GM23338 (cell line): ENCODE results near the gene AADAC. TPM values are rescaled to one million over a fixed set of nuclear protein-coding genes. Genes with fewer than 3 reads are reported as not detected.

Experiments
- ATAC-seq: fragments of 200-7000 bp; cut with Tn5 transposase; 3 replicates; pipeline ENCODE4 v1.9.1; 2020
- DNase-seq: peaks from one replicate; pipeline ENCODE4 v3.0.0-alpha.2; 2015; ENCODE audit warnings: low spot score
- H2AFZ ChIP-seq: fragments of 200-600 bp; sonication (generic); 2 replicates; pipeline ENCODE4 v1.8.0; 2016; ENCODE audit warnings: antibody characterized with exemption, mild to moderate bottlenecking, moderate library complexity
- H3F3A ChIP-seq: fragments of 200-600 bp; sonication (generic); replicated peaks from 2 replicates; pipeline ENCODE4 v1.8.0; 2017; ENCODE audit warnings: antibody characterized with exemption, mixed run types, low read depth
- H3K27ac ChIP-seq: fragments of 200-600 bp; sonication (generic); 2 replicates; pipeline ENCODE4 v1.6.1; 2016; ENCODE audit warnings: low read depth
- H3K27me3 ChIP-seq: fragments of 200-600 bp; sonication (generic); 2 replicates; pipeline ENCODE4 v1.8.0; 2016; ENCODE audit warnings: mild to moderate bottlenecking, mixed run types, moderate library complexity; ENCODE audit not compliant: insufficient read depth
- H3K36me3 ChIP-seq: fragments of 200-600 bp; sonication (generic); 2 replicates; pipeline ENCODE4 v1.8.0; 2016; ENCODE audit warnings: mild to moderate bottlenecking; ENCODE audit not compliant: insufficient read depth
- H3K4me1 ChIP-seq: fragments of 200-600 bp; sonication (generic); 2 replicates; pipeline ENCODE4 v1.8.0; 2016; ENCODE audit warnings: mild to moderate bottlenecking, moderate library complexity; ENCODE audit not compliant: insufficient read depth
- H3K4me2 ChIP-seq: fragments of 200-600 bp; sonication (generic); 2 replicates; pipeline ENCODE4 v1.7.1; 2017; ENCODE audit warnings: mixed run types
- H3K4me3 ChIP-seq: fragments of 200-600 bp; sonication (generic); 2 replicates; pipeline ENCODE4 v1.6.1; 2016; ENCODE audit warnings: mixed run types
- H3K79me2 ChIP-seq: fragments of 200-600 bp; sonication (generic); replicated peaks from 2 replicates; pipeline ENCODE4 v1.8.0; 2017; ENCODE audit warnings: mild to moderate bottlenecking; ENCODE audit not compliant: insufficient read depth
- H3K9me2 ChIP-seq: fragments of 200-600 bp; sonication (generic); 2 replicates; pipeline ENCODE4 v1.8.0; 2017; ENCODE audit not compliant: insufficient read depth
- H4K20me1 ChIP-seq: fragments of 200-600 bp; sonication (generic); replicated peaks from 2 replicates; pipeline ENCODE4 v1.8.0; 2017; ENCODE audit warnings: mild to moderate bottlenecking; ENCODE audit not compliant: insufficient read depth
- H3K27ac Mint-ChIP-seq: 2 replicates; pipeline ENCODE4 v1.8.0; 2020; ENCODE audit warnings: inconsistent platforms, mild to moderate bottlenecking, moderate library complexity, mixed read lengths
- H3K27me3 Mint-ChIP-seq: 3 replicates; pipeline ENCODE4 v1.8.0; 2022; ENCODE audit warnings: low read depth, mild to moderate bottlenecking, moderate library complexity, mixed read lengths, inconsistent platforms; ENCODE audit not compliant: insufficient read depth, poor library complexity
- H3K36me3 Mint-ChIP-seq: 3 replicates; pipeline ENCODE4 v1.8.0; 2021; ENCODE audit warnings: low read depth, mild to moderate bottlenecking, inconsistent platforms, moderate library complexity, mixed read lengths
- H3K4me1 Mint-ChIP-seq: 3 replicates; pipeline ENCODE4 v1.8.0; 2020; ENCODE audit warnings: mild to moderate bottlenecking, inconsistent platforms, mixed read lengths
- H3K4me3 Mint-ChIP-seq: 3 replicates; pipeline ENCODE4 v1.8.0; 2021; ENCODE audit warnings: moderate library complexity, mild to moderate bottlenecking, inconsistent platforms, mixed read lengths
- H3K9me3 Mint-ChIP-seq: 3 replicates; pipeline ENCODE4 v1.8.0; 2020; ENCODE audit warnings: moderate library complexity, mild to moderate bottlenecking, inconsistent platforms, mixed read lengths
- CREB1 ChIP-seq: fragments of 250-450 bp; sonication (Bioruptor Pico); IDR thresholded peaks from 2 replicates; pipeline ENCODE4 v1.5.0; 2020; ENCODE audit warnings: low read depth, mild to moderate bottlenecking, moderate library complexity
- EZH2 ChIP-seq: fragments of 200-600 bp; sonication (generic); IDR thresholded peaks from one replicate; pipeline ENCODE4 v1.8.0; 2017; ENCODE audit warnings: antibody characterized with exemption, mild to moderate bottlenecking, low read depth; ENCODE audit not compliant: unreplicated experiment
- EZH2phosphoT487 ChIP-seq: fragments of 200-600 bp; sonication (generic); IDR thresholded peaks from one replicate; pipeline ENCODE4 v1.8.1; 2018; ENCODE audit warnings: antibody characterized with exemption; ENCODE audit not compliant: unreplicated experiment
- JUNB ChIP-seq: IDR thresholded peaks from one replicate; pipeline ENCODE4 v1.6.1; 2016; ENCODE audit warnings: antibody characterized with exemption; ENCODE audit not compliant: unreplicated experiment
- NANOG ChIP-seq: IDR thresholded peaks from 2 replicates; pipeline ENCODE4 v1.6.1; 2016; ENCODE audit warnings: antibody characterized with exemption, borderline replicate concordance
- POLR2AphosphoS5 ChIP-seq: IDR thresholded peaks from 2 replicates; pipeline ENCODE4 v1.6.1; 2016; ENCODE audit warnings: antibody characterized with exemption, low read depth
- STAT1 ChIP-seq: IDR thresholded peaks from one replicate; pipeline ENCODE4 v1.6.1; 2016; ENCODE audit warnings: antibody characterized with exemption; ENCODE audit not compliant: unreplicated experiment
- ZNF114 ChIP-seq: fragments of 250-450 bp; sonication (Bioruptor Pico); IDR thresholded peaks from 2 replicates; pipeline ENCODE4 v1.5.0; 2020; ENCODE audit warnings: mild to moderate bottlenecking, moderate library complexity
- ZNF331 ChIP-seq: fragments of 250-450 bp; sonication (Bioruptor Pico); IDR thresholded peaks from 2 replicates; pipeline ENCODE4 v1.5.0; 2020; ENCODE audit warnings: low read depth, mild to moderate bottlenecking, moderate library complexity
- polyA plus RNA-seq: library from polyadenylated mRNA; unstranded; fragments of >200 nt; fragmentation: Nextera tagmentation; extraction: Ambion mirVana; gene quantifications from 2 replicates; pipeline ENCODE4 v1.2.1, GENCODE V29; 2016
- total RNA-seq: library from RNA; depleted of rRNA; stranded (reverse); fragments of >200 nt; shearing (Covaris generic); gene quantifications from 2 replicates; pipeline ENCODE4 v1.2.3, GENCODE V29; 2014
- TF ChIP-seq, protein P1 (sequence below): fragments of 250-450 bp; sonication (Bioruptor Pico); IDR thresholded peaks from 2 replicates; pipeline ENCODE4 v1.5.0; 2020; ENCODE audit warnings: mild to moderate bottlenecking, moderate library complexity
- TF ChIP-seq, protein P2 (sequence below): IDR thresholded peaks from 2 replicates; pipeline ENCODE4 v1.6.1; 2016; ENCODE audit warnings: antibody characterized with exemption
- TF ChIP-seq, protein P3 (sequence below): IDR thresholded peaks from one replicate; pipeline ENCODE4 v1.6.1; 2018; ENCODE audit warnings: antibody characterized with exemption; ENCODE audit not compliant: unreplicated experiment
- TF ChIP-seq, protein P4 (sequence below), 2 experiments: fragments of 200-600 bp in 1 of 2; sonication (generic) in 1 of 2; conservative IDR thresholded peaks; 2 replicates each; pipeline versions ENCODE4 v1.5.1 to v1.6.1; 2016 to 2017; ENCODE audit warnings: antibody characterized with exemption in 2 of 2, low read depth in 2 of 2, mild to moderate bottlenecking in 2 of 2, moderate library complexity in 1 of 2

Gene AADAC
- total and polyA plus RNA-seq, 2 experiments from 2014 or later = not detected

DNA sequence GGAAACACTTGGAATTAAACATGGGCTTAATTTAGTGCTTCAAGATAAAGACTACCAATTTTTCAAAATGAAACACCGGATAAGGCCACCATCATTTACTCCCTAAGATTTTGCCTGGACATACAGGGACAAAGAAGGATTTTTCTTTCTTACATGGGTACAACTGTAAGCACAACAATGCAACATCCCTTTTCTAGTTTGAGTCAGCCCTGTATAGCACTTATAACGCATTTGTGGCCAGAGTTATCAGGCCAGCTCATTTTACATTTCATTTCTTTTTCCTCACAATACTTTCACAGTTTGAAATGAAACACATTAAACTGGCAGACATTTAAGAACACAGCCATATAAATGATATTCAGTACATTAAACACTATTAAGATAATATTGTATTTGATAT is 49.7 kb downstream of the AADAC start:
- Histone ChIP-seq H3K4me1 (no peaks in the 10 kb centered on the region), H3K79me2 (no peaks in the 10 kb centered on the region), H3K4me3 (no peak overlapping the region), H4K20me1 (no peaks in the 10 kb centered on the region), H3F3A (no peaks in the 10 kb centered on the region), H2AFZ (no peak overlapping the region), H3K9me2 (no peaks in the 10 kb centered on the region), H3K4me2 (no peak overlapping the region), H3K36me3 (no peaks in the 10 kb centered on the region), H3K27ac (no peak overlapping the region), H3K27me3 (no peaks in the 10 kb centered on the region)
- H3K9me3 Mint-ChIP-seq = no peaks in the 10 kb centered on the region
- H3K4me3 Mint-ChIP-seq = no peak overlapping the region
- no peaks in the 10 kb centered on the region for H3K4me1 Mint-ChIP-seq
- no peak overlapping the region for H3K27ac Mint-ChIP-seq
- no peak for DNase-seq
- no peaks in the 10 kb centered on the region for H3K36me3 Mint-ChIP-seq
- H3K27me3 Mint-ChIP-seq = peaks cover 3% of the 10 kb centered on the region
- no peak for TF ChIP-seq JUNB
- TF ChIP-seq EZH2phosphoT487 = no peak
- TF ChIP-seq CREB1 = no peak
- TF ChIP-seq STAT1 = no peak
- no peak for TF ChIP-seq POLR2AphosphoS5
- TF ChIP-seq NANOG = no peak
- TF ChIP-seq, protein P1, sequence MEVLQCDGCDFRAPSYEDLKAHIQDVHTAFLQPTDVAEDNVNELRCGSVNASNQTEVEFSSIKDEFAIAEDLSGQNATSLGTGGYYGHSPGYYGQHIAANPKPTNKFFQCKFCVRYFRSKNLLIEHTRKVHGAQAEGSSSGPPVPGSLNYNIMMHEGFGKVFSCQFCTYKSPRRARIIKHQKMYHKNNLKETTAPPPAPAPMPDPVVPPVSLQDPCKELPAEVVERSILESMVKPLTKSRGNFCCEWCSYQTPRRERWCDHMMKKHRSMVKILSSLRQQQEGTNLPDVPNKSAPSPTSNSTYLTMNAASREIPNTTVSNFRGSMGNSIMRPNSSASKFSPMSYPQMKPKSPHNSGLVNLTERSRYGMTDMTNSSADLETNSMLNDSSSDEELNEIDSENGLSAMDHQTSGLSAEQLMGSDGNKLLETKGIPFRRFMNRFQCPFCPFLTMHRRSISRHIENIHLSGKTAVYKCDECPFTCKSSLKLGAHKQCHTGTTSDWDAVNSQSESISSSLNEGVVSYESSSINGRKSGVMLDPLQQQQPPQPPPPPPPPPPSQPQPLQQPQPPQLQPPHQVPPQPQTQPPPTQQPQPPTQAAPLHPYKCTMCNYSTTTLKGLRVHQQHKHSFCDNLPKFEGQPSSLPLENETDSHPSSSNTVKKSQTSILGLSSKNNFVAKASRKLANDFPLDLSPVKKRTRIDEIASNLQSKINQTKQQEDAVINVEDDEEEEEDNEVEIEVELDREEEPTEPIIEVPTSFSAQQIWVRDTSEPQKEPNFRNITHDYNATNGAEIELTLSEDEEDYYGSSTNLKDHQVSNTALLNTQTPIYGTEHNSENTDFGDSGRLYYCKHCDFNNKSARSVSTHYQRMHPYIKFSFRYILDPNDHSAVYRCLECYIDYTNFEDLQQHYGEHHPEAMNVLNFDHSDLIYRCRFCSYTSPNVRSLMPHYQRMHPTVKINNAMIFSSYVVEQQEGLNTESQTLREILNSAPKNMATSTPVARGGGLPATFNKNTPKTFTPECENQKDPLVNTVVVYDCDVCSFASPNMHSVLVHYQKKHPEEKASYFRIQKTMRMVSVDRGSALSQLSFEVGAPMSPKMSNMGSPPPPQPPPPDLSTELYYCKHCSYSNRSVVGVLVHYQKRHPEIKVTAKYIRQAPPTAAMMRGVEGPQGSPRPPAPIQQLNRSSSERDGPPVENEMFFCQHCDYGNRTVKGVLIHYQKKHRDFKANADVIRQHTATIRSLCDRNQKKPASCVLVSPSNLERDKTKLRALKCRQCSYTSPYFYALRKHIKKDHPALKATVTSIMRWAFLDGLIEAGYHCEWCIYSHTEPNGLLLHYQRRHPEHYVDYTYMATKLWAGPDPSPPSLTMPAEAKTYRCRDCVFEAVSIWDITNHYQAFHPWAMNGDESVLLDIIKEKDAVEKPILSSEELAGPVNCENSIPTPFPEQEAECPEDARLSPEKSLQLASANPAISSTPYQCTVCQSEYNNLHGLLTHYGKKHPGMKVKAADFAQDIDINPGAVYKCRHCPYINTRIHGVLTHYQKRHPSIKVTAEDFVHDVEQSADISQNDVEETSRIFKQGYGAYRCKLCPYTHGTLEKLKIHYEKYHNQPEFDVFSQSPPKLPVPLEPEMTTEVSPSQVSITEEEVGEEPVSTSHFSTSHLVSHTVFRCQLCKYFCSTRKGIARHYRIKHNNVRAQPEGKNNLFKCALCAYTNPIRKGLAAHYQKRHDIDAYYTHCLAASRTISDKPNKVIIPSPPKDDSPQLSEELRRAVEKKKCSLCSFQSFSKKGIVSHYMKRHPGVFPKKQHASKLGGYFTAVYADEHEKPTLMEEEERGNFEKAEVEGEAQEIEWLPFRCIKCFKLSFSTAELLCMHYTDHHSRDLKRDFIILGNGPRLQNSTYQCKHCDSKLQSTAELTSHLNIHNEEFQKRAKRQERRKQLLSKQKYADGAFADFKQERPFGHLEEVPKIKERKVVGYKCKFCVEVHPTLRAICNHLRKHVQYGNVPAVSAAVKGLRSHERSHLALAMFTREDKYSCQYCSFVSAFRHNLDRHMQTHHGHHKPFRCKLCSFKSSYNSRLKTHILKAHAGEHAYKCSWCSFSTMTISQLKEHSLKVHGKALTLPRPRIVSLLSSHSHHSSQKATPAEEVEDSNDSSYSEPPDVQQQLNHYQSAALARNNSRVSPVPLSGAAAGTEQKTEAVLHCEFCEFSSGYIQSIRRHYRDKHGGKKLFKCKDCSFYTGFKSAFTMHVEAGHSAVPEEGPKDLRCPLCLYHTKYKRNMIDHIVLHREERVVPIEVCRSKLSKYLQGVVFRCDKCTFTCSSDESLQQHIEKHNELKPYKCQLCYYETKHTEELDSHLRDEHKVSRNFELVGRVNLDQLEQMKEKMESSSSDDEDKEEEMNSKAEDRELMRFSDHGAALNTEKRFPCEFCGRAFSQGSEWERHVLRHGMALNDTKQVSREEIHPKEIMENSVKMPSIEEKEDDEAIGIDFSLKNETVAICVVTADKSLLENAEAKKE (CRISPR knock-in tag) = no peak
- TF ChIP-seq ZNF331 = no peak
- no peak for TF ChIP-seq ZNF114
- TF ChIP-seq EZH2 = no peak
- TF ChIP-seq, protein P2, sequence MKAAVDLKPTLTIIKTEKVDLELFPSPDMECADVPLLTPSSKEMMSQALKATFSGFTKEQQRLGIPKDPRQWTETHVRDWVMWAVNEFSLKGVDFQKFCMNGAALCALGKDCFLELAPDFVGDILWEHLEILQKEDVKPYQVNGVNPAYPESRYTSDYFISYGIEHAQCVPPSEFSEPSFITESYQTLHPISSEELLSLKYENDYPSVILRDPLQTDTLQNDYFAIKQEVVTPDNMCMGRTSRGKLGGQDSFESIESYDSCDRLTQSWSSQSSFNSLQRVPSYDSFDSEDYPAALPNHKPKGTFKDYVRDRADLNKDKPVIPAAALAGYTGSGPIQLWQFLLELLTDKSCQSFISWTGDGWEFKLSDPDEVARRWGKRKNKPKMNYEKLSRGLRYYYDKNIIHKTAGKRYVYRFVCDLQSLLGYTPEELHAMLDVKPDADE = no peak
- TF ChIP-seq, protein P3, sequence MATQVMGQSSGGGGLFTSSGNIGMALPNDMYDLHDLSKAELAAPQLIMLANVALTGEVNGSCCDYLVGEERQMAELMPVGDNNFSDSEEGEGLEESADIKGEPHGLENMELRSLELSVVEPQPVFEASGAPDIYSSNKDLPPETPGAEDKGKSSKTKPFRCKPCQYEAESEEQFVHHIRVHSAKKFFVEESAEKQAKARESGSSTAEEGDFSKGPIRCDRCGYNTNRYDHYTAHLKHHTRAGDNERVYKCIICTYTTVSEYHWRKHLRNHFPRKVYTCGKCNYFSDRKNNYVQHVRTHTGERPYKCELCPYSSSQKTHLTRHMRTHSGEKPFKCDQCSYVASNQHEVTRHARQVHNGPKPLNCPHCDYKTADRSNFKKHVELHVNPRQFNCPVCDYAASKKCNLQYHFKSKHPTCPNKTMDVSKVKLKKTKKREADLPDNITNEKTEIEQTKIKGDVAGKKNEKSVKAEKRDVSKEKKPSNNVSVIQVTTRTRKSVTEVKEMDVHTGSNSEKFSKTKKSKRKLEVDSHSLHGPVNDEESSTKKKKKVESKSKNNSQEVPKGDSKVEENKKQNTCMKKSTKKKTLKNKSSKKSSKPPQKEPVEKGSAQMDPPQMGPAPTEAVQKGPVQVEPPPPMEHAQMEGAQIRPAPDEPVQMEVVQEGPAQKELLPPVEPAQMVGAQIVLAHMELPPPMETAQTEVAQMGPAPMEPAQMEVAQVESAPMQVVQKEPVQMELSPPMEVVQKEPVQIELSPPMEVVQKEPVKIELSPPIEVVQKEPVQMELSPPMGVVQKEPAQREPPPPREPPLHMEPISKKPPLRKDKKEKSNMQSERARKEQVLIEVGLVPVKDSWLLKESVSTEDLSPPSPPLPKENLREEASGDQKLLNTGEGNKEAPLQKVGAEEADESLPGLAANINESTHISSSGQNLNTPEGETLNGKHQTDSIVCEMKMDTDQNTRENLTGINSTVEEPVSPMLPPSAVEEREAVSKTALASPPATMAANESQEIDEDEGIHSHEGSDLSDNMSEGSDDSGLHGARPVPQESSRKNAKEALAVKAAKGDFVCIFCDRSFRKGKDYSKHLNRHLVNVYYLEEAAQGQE = no peak
- TF ChIP-seq, protein P4, sequence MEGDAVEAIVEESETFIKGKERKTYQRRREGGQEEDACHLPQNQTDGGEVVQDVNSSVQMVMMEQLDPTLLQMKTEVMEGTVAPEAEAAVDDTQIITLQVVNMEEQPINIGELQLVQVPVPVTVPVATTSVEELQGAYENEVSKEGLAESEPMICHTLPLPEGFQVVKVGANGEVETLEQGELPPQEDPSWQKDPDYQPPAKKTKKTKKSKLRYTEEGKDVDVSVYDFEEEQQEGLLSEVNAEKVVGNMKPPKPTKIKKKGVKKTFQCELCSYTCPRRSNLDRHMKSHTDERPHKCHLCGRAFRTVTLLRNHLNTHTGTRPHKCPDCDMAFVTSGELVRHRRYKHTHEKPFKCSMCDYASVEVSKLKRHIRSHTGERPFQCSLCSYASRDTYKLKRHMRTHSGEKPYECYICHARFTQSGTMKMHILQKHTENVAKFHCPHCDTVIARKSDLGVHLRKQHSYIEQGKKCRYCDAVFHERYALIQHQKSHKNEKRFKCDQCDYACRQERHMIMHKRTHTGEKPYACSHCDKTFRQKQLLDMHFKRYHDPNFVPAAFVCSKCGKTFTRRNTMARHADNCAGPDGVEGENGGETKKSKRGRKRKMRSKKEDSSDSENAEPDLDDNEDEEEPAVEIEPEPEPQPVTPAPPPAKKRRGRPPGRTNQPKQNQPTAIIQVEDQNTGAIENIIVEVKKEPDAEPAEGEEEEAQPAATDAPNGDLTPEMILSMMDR (conservative IDR thresholded peaks at IDR 0.05; ENCODE audit: low read depth in 2 of 2) = no peak
- no peak for ATAC-seq
